Smooth muscle cell (in vitro differentiated cells): Measurements from ENCODE around the gene RASGRP2. TPM values are rescaled to one million over a fixed set of nuclear protein-coding genes. Genes with fewer than 3 reads are reported as not detected.

Source experiments
- DNase-seq: peaks from one replicate; lab custom pipeline; 2025; ENCODE audit not compliant: unreplicated experiment; lab: John Stamatoyannopoulos, UW
- H2AFZ ChIP-seq: fragments of 200-600 bp; sonication (generic); 2 replicates; pipeline ENCODE4 v1.6.0; 2016; ENCODE audit warnings: antibody characterized with exemption, low read depth, mild to moderate bottlenecking
- H3F3A ChIP-seq: fragments of 200-600 bp; sonication (generic); 2 replicates; pipeline ENCODE4 v1.6.0; 2017; ENCODE audit warnings: antibody characterized with exemption, low read depth
- H3K27ac ChIP-seq: fragments of 200-600 bp; sonication (generic); 2 replicates; pipeline ENCODE4 v1.5.1; 2016; ENCODE audit warnings: low read depth, mild to moderate bottlenecking
- H3K27me3 ChIP-seq: fragments of 200-600 bp; sonication (generic); 2 replicates; pipeline ENCODE4 v1.6.1; 2016; ENCODE audit warnings: low read depth, mild to moderate bottlenecking
- H3K36me3 ChIP-seq: fragments of 200-600 bp; sonication (generic); 2 replicates; pipeline ENCODE4 v1.5.1; 2016; ENCODE audit warnings: low read depth
- H3K4me1 ChIP-seq: fragments of 200-600 bp; sonication (generic); 2 replicates; pipeline ENCODE4 v1.5.1; 2016; ENCODE audit warnings: low read depth
- H3K4me2 ChIP-seq: fragments of 200-600 bp; sonication (generic); 2 replicates; pipeline ENCODE4 v1.6.0; 2016; ENCODE audit warnings: mild to moderate bottlenecking
- H3K4me3 ChIP-seq: fragments of 200-600 bp; sonication (generic); 2 replicates; pipeline ENCODE4 v1.5.1; 2016; ENCODE audit warnings: mild to moderate bottlenecking
- H3K79me2 ChIP-seq: fragments of 200-600 bp; sonication (generic); 2 replicates; pipeline ENCODE4 v1.6.0; 2016; ENCODE audit warnings: low read depth, mild to moderate bottlenecking
- H3K9ac ChIP-seq: fragments of 200-600 bp; sonication (generic); 2 replicates; pipeline ENCODE4 v1.6.0; 2016; ENCODE audit warnings: low read depth
- H3K9me3 ChIP-seq: fragments of 200-600 bp; sonication (generic); replicated peaks from 2 replicates; pipeline ENCODE4 v1.5.1; 2016; ENCODE audit warnings: low read depth
- H4K20me1 ChIP-seq: fragments of 200-600 bp; sonication (generic); 2 replicates; pipeline ENCODE4 v1.6.0; 2016; ENCODE audit warnings: low read depth
- WGBS: methylation state at CpG from one replicate; pipeline ENCODE4 v1.1.7; 2016; ENCODE audit warnings: low lambda C conversion rate; 5-methylcytosine and 5-hydroxymethylcytosine counted together
- polyA plus RNA-seq: library from polyadenylated mRNA; unstranded; fragments of >200 nt; fragmentation: Nextera tagmentation; extraction: Ambion mirVana; gene quantifications from 2 replicates; pipeline ENCODE4 v1.2.1, GENCODE V29; 2016
- total RNA-seq: library from RNA; depleted of rRNA; stranded (reverse); fragments of >200 nt; gene quantifications from 2 replicates; pipeline ENCODE4 v1.2.3, GENCODE V29; 2014
- TF ChIP-seq, protein P1 (sequence below): fragments of 200-600 bp; sonication (generic); IDR thresholded peaks from 2 replicates; pipeline ENCODE4 v1.5.1; 2017; ENCODE audit warnings: borderline replicate concordance, mild to moderate bottlenecking, antibody characterized with exemption; ENCODE audit not compliant: insufficient read depth, poor library complexity, severe bottlenecking

Gene RASGRP2
- total and polyA plus RNA-seq, 2 experiments from 2014 or later, result 0.78 to 2.9 TPM

DNA sequence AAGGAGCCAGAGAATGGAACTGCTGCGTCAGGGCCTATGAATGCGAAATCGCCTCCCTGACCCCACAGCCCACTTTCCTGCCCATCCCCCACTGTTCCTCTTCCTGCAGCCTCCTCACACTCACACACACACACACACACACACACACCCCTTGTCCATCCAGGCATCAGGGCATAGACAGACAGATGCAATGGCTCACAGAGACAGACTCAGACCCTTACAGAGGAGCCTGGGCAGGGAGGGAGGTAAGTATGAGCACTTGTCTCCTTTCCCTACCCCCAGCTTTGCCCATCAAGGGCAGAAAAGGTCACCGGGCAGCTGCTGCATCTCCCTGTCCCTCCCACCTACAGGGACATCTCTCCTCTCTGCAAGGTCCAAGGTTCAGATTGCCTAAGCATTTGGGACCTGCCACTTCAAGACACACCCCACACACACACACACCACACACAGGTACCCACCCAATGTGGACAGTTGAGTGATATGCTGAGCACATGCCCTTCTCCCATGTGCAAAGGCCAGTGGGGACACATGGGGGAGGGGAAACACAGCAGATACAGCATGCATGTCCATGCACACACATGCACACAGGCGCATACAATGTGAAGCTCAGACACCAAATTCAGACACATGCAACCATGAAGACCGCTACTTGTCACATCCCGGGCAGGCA is 18.9 kb downstream of the RASGRP2 start:
- Histone ChIP-seq H3K9ac (no peak overlapping the region), H2AFZ (no peak overlapping the region), H3K27ac (no peak overlapping the region), H3K79me2 (no peaks in the 10 kb centered on the region), H3K9me3 (no peaks in the 10 kb centered on the region), H3K4me3 (no peak overlapping the region), H3K27me3 (peaks cover 26% of the 10 kb centered on the region), H3K4me1 (no peaks in the 10 kb centered on the region), H3K36me3 (no peaks in the 10 kb centered on the region), H4K20me1 (no peaks in the 10 kb centered on the region), H3K4me2 (no peak overlapping the region), H3F3A (no peaks in the 10 kb centered on the region)
- DNase-seq, result no peak
- TF ChIP-seq, protein P1, sequence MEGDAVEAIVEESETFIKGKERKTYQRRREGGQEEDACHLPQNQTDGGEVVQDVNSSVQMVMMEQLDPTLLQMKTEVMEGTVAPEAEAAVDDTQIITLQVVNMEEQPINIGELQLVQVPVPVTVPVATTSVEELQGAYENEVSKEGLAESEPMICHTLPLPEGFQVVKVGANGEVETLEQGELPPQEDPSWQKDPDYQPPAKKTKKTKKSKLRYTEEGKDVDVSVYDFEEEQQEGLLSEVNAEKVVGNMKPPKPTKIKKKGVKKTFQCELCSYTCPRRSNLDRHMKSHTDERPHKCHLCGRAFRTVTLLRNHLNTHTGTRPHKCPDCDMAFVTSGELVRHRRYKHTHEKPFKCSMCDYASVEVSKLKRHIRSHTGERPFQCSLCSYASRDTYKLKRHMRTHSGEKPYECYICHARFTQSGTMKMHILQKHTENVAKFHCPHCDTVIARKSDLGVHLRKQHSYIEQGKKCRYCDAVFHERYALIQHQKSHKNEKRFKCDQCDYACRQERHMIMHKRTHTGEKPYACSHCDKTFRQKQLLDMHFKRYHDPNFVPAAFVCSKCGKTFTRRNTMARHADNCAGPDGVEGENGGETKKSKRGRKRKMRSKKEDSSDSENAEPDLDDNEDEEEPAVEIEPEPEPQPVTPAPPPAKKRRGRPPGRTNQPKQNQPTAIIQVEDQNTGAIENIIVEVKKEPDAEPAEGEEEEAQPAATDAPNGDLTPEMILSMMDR, result no peak
- 87% methylated on average over 7 of the region's 7 CpGs for WGBS

DNA sequence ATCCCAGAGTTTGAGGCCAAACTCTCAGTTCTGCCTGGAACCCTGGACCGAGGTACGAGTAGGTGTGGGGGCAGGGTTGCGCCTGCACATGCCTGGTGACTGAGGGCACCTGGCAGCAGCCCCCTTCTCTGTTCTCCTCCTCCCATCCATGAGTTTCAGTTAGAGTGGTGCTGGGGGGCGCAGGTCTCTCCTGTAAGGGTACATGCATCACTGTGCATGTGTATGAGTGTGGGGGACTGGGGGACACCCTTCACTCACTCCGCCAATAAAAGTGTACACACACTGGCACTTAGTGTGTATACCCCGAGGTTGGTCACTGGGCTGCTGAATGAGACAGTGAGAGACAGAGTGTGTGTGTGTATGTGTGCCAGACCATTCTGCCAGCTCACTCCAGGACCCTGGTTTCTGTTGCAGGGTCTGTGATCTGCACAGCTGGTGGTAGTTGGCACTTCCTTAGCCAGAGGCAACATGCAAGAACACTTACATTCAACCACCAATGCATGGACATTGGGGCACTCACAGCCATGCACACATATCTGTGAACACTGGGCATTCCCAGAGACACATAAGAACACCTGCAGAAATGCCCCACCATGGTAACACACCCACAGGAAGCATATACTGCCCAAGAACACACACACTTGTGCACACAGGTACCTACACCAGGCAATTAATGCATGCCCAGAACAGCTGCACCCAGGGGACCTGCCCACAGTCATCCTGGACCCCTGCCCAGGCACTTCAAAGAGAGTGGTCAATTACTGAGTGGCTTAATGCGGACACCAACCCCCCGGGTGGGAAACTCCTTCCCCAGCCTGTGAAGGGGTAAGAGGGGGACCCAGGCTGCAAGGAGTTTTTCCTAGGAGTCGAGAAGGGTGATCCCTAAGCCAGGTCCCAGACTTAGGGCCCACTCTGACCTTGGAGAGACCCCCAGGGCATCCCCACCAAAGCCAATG is 19.8 kb downstream of the RASGRP2 start:
- no peak overlapping the region for H3K4me2 ChIP-seq
- no peaks in the 10 kb centered on the region for H3K9me3 ChIP-seq
- WGBS, result 78% methylated on average over 9 of the region's 9 CpGs
- H3K4me3 ChIP-seq, result no peak overlapping the region
- H3K9ac ChIP-seq, result no peak overlapping the region
- peaks cover 34% of the 10 kb centered on the region for H3K27me3 ChIP-seq
- TF ChIP-seq, protein P1, result no peak
- no peaks in the 10 kb centered on the region for H3K36me3 ChIP-seq
- H3K27ac ChIP-seq, result no peak overlapping the region
- no peak for DNase-seq
- no peaks in the 10 kb centered on the region for H3K4me1 ChIP-seq
- H4K20me1 ChIP-seq, result no peaks in the 10 kb centered on the region
- no peaks in the 10 kb centered on the region for H3K79me2 ChIP-seq
- no peaks in the 10 kb centered on the region for H3F3A ChIP-seq
- no peak overlapping the region for H2AFZ ChIP-seq

DNA sequence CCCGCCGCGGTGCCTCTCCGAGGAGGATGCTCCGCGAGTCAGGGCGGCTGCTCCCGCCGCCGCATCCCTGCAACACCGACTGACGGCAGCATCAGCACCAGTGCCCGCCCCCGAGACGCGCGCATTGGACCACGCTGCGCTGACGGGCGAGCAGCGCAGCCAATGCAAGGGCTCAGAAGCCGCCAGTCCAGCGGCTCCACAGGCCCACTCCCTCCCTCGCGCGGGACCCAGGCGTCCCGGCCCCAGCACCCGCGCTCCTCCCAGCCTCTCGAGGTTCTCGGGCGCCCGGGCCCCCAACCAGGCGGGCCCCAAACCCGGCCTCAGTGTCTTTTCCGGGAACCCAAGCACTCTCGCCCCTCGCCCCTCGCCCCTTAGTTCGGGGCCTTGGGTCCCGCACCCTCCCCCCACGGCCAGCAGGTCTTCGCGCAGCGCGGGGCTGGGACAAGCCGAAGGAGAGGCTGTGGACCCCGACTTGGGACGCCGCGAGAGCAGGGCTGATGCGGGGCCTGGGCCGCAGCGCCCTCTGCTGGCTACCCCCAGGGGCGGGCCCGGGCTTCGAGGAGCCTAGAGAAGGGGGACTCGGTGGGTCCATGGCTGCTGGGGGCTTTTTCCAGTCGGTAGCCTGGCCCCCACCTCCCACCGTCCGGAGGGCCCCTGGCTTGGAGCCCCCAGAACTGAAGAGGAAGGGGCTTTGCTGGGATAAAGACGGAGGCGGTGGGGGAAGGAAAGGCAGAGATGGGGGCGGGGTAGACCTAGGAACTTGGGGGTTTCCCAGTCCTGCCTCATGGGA is 20.6 kb downstream of the RASGRP2 start, which contains the start of gene NRXN2:
Gene NRXN2 (minus strand): TSS at position 81 of the 790 bp plus-strand sequence. CDS start 9,498 bp downstream, outside the sequence.
- H3K27me3 ChIP-seq, result peaks cover 35% of the 10 kb centered on the region
- DNase-seq, result peak; percentile 40
- H3K4me1 ChIP-seq, result no peaks in the 10 kb centered on the region
- no peaks in the 10 kb centered on the region for H3K9me3 ChIP-seq
- H3F3A ChIP-seq, result no peaks in the 10 kb centered on the region
- peak within 1 kb of the TSS; percentile 65 for H3K4me3 ChIP-seq
- peak within 1 kb of the TSS; percentile 76 for H3K9ac ChIP-seq
- 5% methylated on average over 52 of the region's 66 CpGs for WGBS
- H3K79me2 ChIP-seq, result no peaks in the 10 kb centered on the region
- no peaks in the 10 kb centered on the region for H4K20me1 ChIP-seq
- no peak within 1 kb of the TSS for H3K27ac ChIP-seq
- H2AFZ ChIP-seq, result peak within 1 kb of the TSS; percentile 83
- peak within 1 kb of the TSS; percentile 95 for H3K4me2 ChIP-seq
- H3K36me3 ChIP-seq, result no peaks in the 10 kb centered on the region
- TF ChIP-seq, protein P1, result peak; percentile 99
